Activated CD8-positive, alpha-beta memory T cell treated with anti-CD3 and anti-CD28 coated beads for 24 hours (primary cell): Measurements from ENCODE around the gene FLT1.

Source experiments
- DNase-seq: peaks from one replicate; pipeline ENCODE4 v3.0.0-alpha.2; 2020

Gene FLT1

GRCh38 chr13:28337166-28338005 is 157.5 kb downstream of the FLT1 start:
- no peak for DNase-seq

GRCh38 chr13:28336193-28336657 is 158.7 kb downstream of the FLT1 start:
- no peak for DNase-seq

- no peak for DNase-seq
These were observed 161.6 kb downstream of the FLT1 start for GRCh38 chr13:28333204-28333881.

GRCh38 chr13:28329395-28330158 is 165.4 kb downstream of the FLT1 start:
- no peak for DNase-seq

GRCh38 chr13:28328271-28328607 is 166.7 kb downstream of the FLT1 start:
- DNase-seq: no peak

- DNase-seq: no peak
These were observed 167.3 kb downstream of the FLT1 start for GRCh38 chr13:28327373-28328270.

GRCh38 chr13:28326056-28326455 is 168.9 kb downstream of the FLT1 start:
- DNase-seq: no peak

- no peak for DNase-seq
These were observed 169.9 kb downstream of the FLT1 start for GRCh38 chr13:28325022-28325421.

- DNase-seq: peak; percentile 76
These were observed 170.6 kb downstream of the FLT1 start for GRCh38 chr13:28324181-28324789.

- DNase-seq: no peak
These were observed 172.5 kb downstream of the FLT1 start for GRCh38 chr13:28322256-28322905.

GRCh38 chr13:28321756-28322155 is 173.2 kb downstream of the FLT1 start:
- no peak for DNase-seq

GRCh38 chr13:28320884-28321574 is 173.9 kb downstream of the FLT1 start:
- no peak for DNase-seq

- no peak for DNase-seq
These were observed 174.7 kb downstream of the FLT1 start for GRCh38 chr13:28320209-28320608.

GRCh38 chr13:28319528-28319927 is 175.4 kb downstream of the FLT1 start:
- no peak for DNase-seq

- DNase-seq: no peak
These were observed 176.4 kb downstream of the FLT1 start for GRCh38 chr13:28318496-28318895.

- DNase-seq: no peak
These were observed 178.1 kb downstream of the FLT1 start for GRCh38 chr13:28316836-28317235.

- no peak for DNase-seq
These were observed 178.8 kb downstream of the FLT1 start for GRCh38 chr13:28316129-28316528.

- DNase-seq: no peak
These were observed 180.0 kb downstream of the FLT1 start for GRCh38 chr13:28314879-28315278.

- DNase-seq: no peak
These were observed 181.3 kb downstream of the FLT1 start for GRCh38 chr13:28313579-28313978.

GRCh38 chr13:28306325-28306724 is 188.6 kb downstream of the FLT1 start:
- DNase-seq: no peak

GRCh38 chr13:28301839-28302238 is 193.1 kb downstream of the FLT1 start:
- no peak for DNase-seq
